Uterus (tissue), 4 donors: ENCODE data around the gene SOX11. TPM values are rescaled to one million over a fixed set of nuclear protein-coding genes. Genes with fewer than 3 reads are reported as not detected.

ENCODE experiments used
- DNase-seq, 2 donors: peaks; one replicate each; pipeline ENCODE4 v3.0.0-alpha.2; 2019 to 2020
- H3K27ac ChIP-seq, 2 donors: fragments of 200-600 bp; sonication (generic); 1 replicate in 1 of 2; 2 replicates in 1 of 2; pipeline ENCODE4 v1.5.1; 2016 to 2018
- H3K27me3 ChIP-seq, 2 donors: fragments of 200-600 bp; sonication (generic); one replicate each; pipeline ENCODE4 v1.5.1; 2018 to 2019; ENCODE audit warnings: control low read depth in 1 of 2
- H3K36me3 ChIP-seq, 2 donors: fragments of 200-600 bp; sonication (generic); one replicate each; pipeline ENCODE4 v1.5.1; 2019; ENCODE audit warnings: control low read depth in 1 of 2
- H3K4me1 ChIP-seq, 2 donors: fragments of 200-600 bp; sonication (generic); one replicate each; pipeline ENCODE4 v1.5.1; 2018 to 2019; ENCODE audit warnings: control low read depth in 1 of 2
- H3K4me3 ChIP-seq, 2 donors: fragments of 200-600 bp; sonication (generic); 1 replicate in 1 of 2; 2 replicates in 1 of 2; pipeline ENCODE4 v1.5.1; 2018 to 2019; ENCODE audit warnings: mild to moderate bottlenecking in 1 of 2
- H3K9me3 ChIP-seq, 2 donors: fragments of 200-600 bp; sonication (generic); one replicate each; pipeline ENCODE4 v1.5.1; 2019; ENCODE audit warnings: control low read depth in 1 of 2
- CTCF ChIP-seq, 4 experiments: fragments of 200-600 bp in 2 of 4; fragments of 450-650 bp in 2 of 4; sonication (generic) in 2 of 4; IDR thresholded peaks; one replicate each; pipeline ENCODE4 v1.5.1; 2016 to 2019; ENCODE audit warnings: antibody characterized with exemption in 4 of 4, mild to moderate bottlenecking in 2 of 4, moderate library complexity in 1 of 4
- POLR2A ChIP-seq, 2 donors: fragments of 450-650 bp; IDR thresholded peaks; one replicate each; pipeline ENCODE4 v1.6.1; 2016; ENCODE audit warnings: antibody characterized with exemption in 2 of 2, mild to moderate bottlenecking in 1 of 2, moderate library complexity in 1 of 2
- intact Hi-C: fragments of 100-400 bp; cut with DNase I; formaldehyde crosslinking; loops from one replicate; pipeline ENCODE4 v1.15.1; 2023; ENCODE audit warnings: low total_unique reads
- total RNA-seq, 4 donors: library from RNA; depleted of rRNA in 3 of 4; stranded (reverse); fragments of >200 nt in 3 of 4; gene quantifications; one replicate each; pipeline versions ENCODE4 v1.1.0 to v1.2.4, GENCODE V29; 2014 to 2023
- donor health status: DM: yes; HTN: yes; CAD: no.

SOX11 gene
- total RNA-seq, 4 donors from 2014 or later: 9.3 TPM; not detected in 3

GRCh38 chr2:5673145-5674025 lies 18.8 kb upstream of the SOX11 start:
- TF ChIP-seq CTCF (IDR thresholded peaks at IDR 0.05) (no peak), POLR2A (IDR thresholded peaks at IDR 0.05) (no peak)
- DNase-seq: no peak
- no peaks in the 10 kb centered on the region for H3K36me3 ChIP-seq
- no peak overlapping the region for H3K27ac ChIP-seq
- H3K4me3 ChIP-seq: no peak overlapping the region
- H3K27me3 ChIP-seq: peaks cover 0 to 9% of the 10 kb centered on the region in 2 donors
- H3K9me3 ChIP-seq: no peaks in the 10 kb centered on the region
- intact Hi-C loops: no loop called here
- H3K4me1 ChIP-seq: no peaks in the 10 kb centered on the region

GRCh38 chr2:5674026-5674340 lies 18.2 kb upstream of the SOX11 start:
- Histone ChIP-seq H3K36me3 (no peaks in the 10 kb centered on the region), H3K27me3 (peaks cover 0 to 9% of the 10 kb centered on the region in 2 donors), H3K4me1 (no peaks in the 10 kb centered on the region), H3K27ac (no peak overlapping the region), H3K9me3 (no peaks in the 10 kb centered on the region), H3K4me3 (no peak overlapping the region)
- intact Hi-C loops: no loop called here
- no peak for DNase-seq
- TF ChIP-seq CTCF (IDR thresholded peaks at IDR 0.05) (no peak), POLR2A (IDR thresholded peaks at IDR 0.05) (no peak)

- H3K4me1 ChIP-seq: no peaks in the 10 kb centered on the region
- TF ChIP-seq CTCF (IDR thresholded peaks at IDR 0.05) (no peak), POLR2A (IDR thresholded peaks at IDR 0.05) (no peak)
- no peak overlapping the region for H3K27ac ChIP-seq
- H3K27me3 ChIP-seq: peaks cover 0 to 3% of the 10 kb centered on the region in 2 donors
- H3K9me3 ChIP-seq: peaks cover 0 to 3% of the 10 kb centered on the region in 2 donors
- no peaks in the 10 kb centered on the region for H3K36me3 ChIP-seq
- no peak overlapping the region for H3K4me3 ChIP-seq
- DNase-seq: no peak
- intact Hi-C loops: no loop called here
Observed at GRCh38 chr2:5677133-5677532, 15.1 kb upstream of the SOX11 start.

- Histone ChIP-seq H3K4me3 (no peak overlapping the region), H3K36me3 (no peaks in the 10 kb centered on the region), H3K4me1 (no peaks in the 10 kb centered on the region), H3K9me3 (peaks cover 0 to 3% of the 10 kb centered on the region in 2 donors), H3K27me3 (no peaks in the 10 kb centered on the region), H3K27ac (no peak overlapping the region)
- TF ChIP-seq CTCF (IDR thresholded peaks at IDR 0.05) (no peak), POLR2A (IDR thresholded peaks at IDR 0.05) (no peak)
- intact Hi-C loops: no loop called here
- no peak for DNase-seq
Observed at GRCh38 chr2:5683471-5683870, 8.7 kb upstream of the SOX11 start.

GRCh38 chr2:5685225-5685624 lies 7.0 kb upstream of the SOX11 start:
- H3K36me3 ChIP-seq: no peaks in the 10 kb centered on the region
- no peak for DNase-seq
- peaks cover 0 to 3% of the 10 kb centered on the region in 2 donors for H3K9me3 ChIP-seq
- no peaks in the 10 kb centered on the region for H3K27me3 ChIP-seq
- intact Hi-C loops: no loop called here
- H3K27ac ChIP-seq: no peak overlapping the region
- H3K4me1 ChIP-seq: no peaks in the 10 kb centered on the region
- H3K4me3 ChIP-seq: no peak overlapping the region
- TF ChIP-seq CTCF (IDR thresholded peaks at IDR 0.05) (no peak), POLR2A (IDR thresholded peaks at IDR 0.05) (no peak)
